Measurements from ENCODE around the gene ADIPOR2.
"Not testable (repeated sequence)": the region's sequence is repeated elsewhere in the genome, so short reads cannot be mapped to it uniquely, and the experiment has no call there.

Gene ADIPOR2

GRCh38 chr12:1705774-1706631 lies 15.1 kb downstream of the ADIPOR2 start:
- no peak for DNase-seq

GRCh38 chr12:1706632-1706980 lies 15.7 kb downstream of the ADIPOR2 start:
- DNase-seq, result no peak

- DNase-seq, result no peak
Observed at GRCh38 chr12:1707051-1707450, 16.2 kb downstream of the ADIPOR2 start.

- DNase-seq, result not testable (repeated sequence)
Observed at GRCh38 chr12:1709968-1710367, 19.1 kb downstream of the ADIPOR2 start.

- not testable (repeated sequence) for DNase-seq
Observed at GRCh38 chr12:1710870-1711269, 20.0 kb downstream of the ADIPOR2 start.

- DNase-seq, result not testable (repeated sequence)
Observed at GRCh38 chr12:1711536-1712211, 20.8 kb downstream of the ADIPOR2 start.

- not testable (repeated sequence) for DNase-seq
Observed at GRCh38 chr12:1712305-1712704, 21.4 kb downstream of the ADIPOR2 start.

- not testable (repeated sequence) for DNase-seq
Observed at GRCh38 chr12:1712852-1713251, 22.0 kb downstream of the ADIPOR2 start.

- not testable (repeated sequence) for DNase-seq
Observed at GRCh38 chr12:1713783-1714348, 23.0 kb downstream of the ADIPOR2 start.

- DNase-seq, result not testable (repeated sequence)
Observed at GRCh38 chr12:1715459-1715858, 24.6 kb downstream of the ADIPOR2 start.

GRCh38 chr12:1716215-1716862 lies 25.5 kb downstream of the ADIPOR2 start:
- no peak for DNase-seq

GRCh38 chr12:1716911-1717310 lies 26.0 kb downstream of the ADIPOR2 start:
- no peak for DNase-seq

- no peak for DNase-seq
Observed at GRCh38 chr12:1719139-1719538, 28.3 kb downstream of the ADIPOR2 start.

- no peak for DNase-seq
Observed at GRCh38 chr12:1720494-1720893, 29.6 kb downstream of the ADIPOR2 start.

- no peak for DNase-seq
Observed at GRCh38 chr12:1723721-1724120, 32.9 kb downstream of the ADIPOR2 start.

GRCh38 chr12:1724250-1724649 lies 33.4 kb downstream of the ADIPOR2 start:
- no peak for DNase-seq

GRCh38 chr12:1726753-1727152 lies 35.9 kb downstream of the ADIPOR2 start:
- no peak for DNase-seq

- no peak for DNase-seq
Observed at GRCh38 chr12:1728824-1729223, 38.0 kb downstream of the ADIPOR2 start.

GRCh38 chr12:1731019-1731687 lies 40.3 kb downstream of the ADIPOR2 start:
- DNase-seq, result no peak

GRCh38 chr12:1731688-1732078 lies 40.8 kb downstream of the ADIPOR2 start:
- DNase-seq, result not testable (repeated sequence)

- DNase-seq, result no peak
Observed at GRCh38 chr12:1732914-1733313, 42.0 kb downstream of the ADIPOR2 start.

GRCh38 chr12:1733712-1734111 lies 42.8 kb downstream of the ADIPOR2 start:
- not testable (repeated sequence) for DNase-seq
